Skin epidermis (tissue), 12 donors: Measurements from ENCODE around the gene ZBTB4.
A peak's percentile ranks its signal among the peaks of the same experiment; 100 is the strongest.

Experiments used
- H3K27ac ChIP-seq, 21 experiments: fragments of 200-600 bp; sonication (generic) in 11 of 21; one replicate each; pipeline ENCODE4 v1.5.0; 2020; ENCODE audit warnings: mild to moderate bottlenecking in 3 of 21, inconsistent platforms in 2 of 21, moderate library complexity in 2 of 21
- H3K4me3 ChIP-seq, 7 experiments: fragments of 200-600 bp; sonication (generic) in 2 of 7; one replicate each; pipeline ENCODE4 v1.5.0; 2020; ENCODE audit warnings: inconsistent platforms in 2 of 7, mild to moderate bottlenecking in 2 of 7, moderate library complexity in 1 of 7

The ZBTB4 gene

DNA sequence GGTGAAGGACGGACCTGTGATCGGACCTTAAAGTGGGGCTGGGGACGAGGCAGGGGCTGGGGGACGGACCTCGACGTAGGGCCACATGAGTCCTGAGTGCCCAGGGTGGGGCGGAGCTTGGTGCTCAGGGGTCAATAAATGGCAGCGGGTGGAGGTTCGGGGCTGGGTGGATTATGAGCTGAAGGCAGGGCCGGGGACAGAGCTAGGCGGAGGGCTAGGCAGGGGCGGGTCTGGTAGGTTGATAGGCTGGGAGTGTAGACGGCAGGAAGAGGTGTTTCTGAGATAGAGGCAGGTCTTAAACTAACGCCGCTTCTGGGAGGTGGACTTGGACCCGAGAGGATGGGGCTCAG, 33.8 kb downstream of the ZBTB4 start:
- peak overlapping the region in 6 of 7 experiments; percentile 1 to 37 (median 17) for H3K4me3 ChIP-seq
- peak overlapping the region in 3 of 21 experiments; percentile 11 to 43 (median 41) for H3K27ac ChIP-seq

DNA sequence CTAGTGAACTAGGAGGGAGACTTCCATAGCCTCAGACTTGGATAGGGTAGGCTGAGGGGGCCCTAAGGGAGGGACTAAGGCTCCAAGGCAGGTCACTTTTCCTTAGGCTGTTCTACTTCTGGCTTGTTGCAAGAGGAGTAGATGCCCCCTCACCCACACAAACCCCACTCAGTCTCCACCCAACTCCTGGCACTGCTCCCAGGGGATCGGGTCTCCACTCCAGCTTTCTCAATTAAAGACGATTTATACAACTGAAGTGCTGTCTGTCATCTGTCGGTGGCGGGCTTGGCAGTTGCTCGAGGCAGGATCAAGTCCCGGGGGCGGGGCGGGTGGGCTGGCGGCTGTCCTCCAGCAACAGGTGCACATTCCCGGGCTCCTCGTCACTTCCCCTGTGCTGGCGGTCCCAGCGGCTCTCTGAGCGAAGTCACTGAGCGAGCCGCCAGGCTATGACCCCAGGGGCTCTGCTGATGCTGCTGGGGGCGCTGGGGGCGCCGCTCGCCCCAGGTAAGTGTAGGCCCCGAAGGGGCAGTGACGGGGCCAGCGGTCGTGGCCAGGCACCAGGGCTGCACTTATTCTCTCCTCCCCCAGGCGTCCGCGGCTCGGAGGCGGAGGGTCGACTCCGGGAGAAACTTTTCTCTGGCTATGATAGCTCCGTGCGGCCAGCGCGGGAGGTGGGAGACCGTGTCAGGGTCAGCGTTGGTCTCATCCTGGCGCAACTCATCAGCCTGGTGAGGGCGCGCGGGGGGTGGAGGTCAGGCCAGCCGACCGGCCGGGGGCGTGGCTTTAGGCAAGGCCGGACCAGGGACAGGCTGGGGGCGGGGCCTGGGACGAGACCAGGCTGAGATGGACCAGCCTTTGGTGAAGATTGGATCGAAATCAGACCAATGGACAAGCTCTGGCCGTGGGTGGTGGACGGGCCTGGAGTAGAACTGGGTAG, 34.5 kb downstream of the ZBTB4 start, which contains the start of gene CHRNB1:
Gene CHRNB1, plus strand, starts transcription at position 380 of the 937 bp plus-strand sequence. Its CDS starts 67 bp downstream, at position 447.
- Histone ChIP-seq H3K4me3 (peak within 1 kb of the TSS in 6 of 7 experiments; percentile 1 to 37 (median 17)), H3K27ac (peak within 1 kb of the TSS in 12 of 21 experiments; percentile 0 to 60 (median 40))

DNA sequence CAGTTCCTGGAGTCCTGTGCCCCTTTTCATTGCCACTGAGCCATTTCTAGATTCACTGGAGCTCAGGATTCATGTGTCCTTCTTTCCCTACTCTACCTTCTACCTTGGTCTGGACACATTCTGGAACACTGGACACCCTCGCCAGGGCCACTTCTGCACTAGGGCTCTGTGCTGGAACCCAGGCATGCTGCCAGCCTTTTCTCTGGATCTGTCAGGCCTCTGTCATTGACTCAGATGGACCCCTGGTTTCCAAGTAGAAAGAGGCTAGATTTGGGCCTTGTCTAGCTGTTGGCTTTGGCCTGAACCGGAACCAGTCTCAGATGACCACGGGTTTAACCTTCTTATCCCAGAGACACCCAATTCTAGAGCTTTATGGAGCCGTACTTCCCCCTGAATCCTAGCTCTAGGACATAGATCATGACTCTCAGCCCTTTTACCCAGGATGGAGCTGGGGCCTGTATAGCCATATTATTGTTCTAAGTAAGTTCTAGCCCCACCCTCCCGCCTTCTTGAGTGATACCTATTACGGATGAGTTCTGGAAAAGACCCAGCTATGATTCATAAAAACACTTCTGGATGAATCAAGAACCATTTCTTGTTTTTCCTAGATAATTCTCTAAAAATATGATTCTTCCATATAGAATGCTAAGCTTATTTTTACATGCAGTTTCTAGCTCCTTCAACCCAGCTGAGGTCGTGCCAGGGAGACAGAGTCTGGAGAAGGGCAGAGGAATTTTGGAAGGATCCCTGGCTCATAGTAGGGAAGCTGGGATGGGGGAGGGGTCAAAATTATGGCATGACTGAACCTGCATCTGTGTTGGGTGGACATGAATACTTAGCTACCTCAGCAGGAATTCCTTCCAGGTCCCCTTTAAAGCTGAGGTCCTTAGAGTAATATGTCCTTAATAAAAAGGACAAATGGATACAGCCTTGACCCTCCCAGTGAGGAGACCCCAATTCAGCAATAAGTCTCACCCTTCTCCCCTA, 35.6 kb downstream of the ZBTB4 start:
- no peak overlapping the region for H3K4me3 ChIP-seq
- peak overlapping the region in 9 of 21 experiments; percentile 1 to 59 (median 39) for H3K27ac ChIP-seq

DNA sequence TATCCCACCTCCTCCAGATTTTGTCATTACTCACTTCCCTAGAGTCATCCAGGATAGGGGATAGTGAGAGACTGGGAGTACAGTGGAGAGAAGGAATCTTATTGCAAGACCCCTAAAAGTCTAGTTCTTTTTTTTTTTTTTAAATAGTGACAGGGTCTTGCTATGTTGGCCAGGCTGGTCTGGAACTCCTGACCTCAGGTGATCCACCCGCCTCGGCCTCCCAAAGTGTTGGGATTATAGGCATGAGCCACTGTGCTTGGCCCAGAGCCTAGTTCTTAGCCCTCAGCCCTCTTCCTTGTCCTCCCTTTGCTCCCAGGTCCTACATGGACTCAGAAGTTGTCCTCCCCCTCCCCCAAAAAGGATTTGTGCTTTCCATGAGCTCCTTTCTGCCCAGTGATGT, 37.3 kb downstream of the ZBTB4 start:
- Histone ChIP-seq H3K4me3 (no peak overlapping the region), H3K27ac (no peak overlapping the region)

DNA sequence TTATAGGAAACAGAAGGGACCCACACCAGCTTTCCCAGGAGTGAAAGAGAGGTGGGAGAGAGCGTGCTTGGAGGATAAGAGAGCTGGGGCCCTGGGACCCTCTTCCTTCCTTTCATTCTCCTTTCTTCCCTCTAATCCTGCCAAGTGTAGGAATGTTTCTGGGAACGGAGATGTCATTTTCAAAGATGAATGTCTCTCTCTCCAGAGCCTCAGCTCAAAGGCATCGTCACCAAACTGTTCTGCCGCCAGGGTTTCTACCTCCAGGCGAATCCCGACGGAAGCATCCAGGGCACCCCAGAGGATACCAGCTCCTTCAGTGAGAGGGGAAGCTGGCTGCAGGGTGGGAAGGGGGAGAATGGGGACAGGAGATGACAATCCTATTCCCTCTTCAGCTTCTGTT, 38.2 kb downstream of the ZBTB4 start:
- H3K4me3 ChIP-seq, result no peak overlapping the region
- H3K27ac ChIP-seq, result peak overlapping the region in 1 of 21 experiments; percentile 38

- Histone ChIP-seq H3K27ac (peak overlapping the region in 7 of 21 experiments; percentile 28 to 85 (median 60)), H3K4me3 (peak overlapping the region in 3 of 7 experiments; percentile 53 to 63 (median 62))
These were observed 38.6 kb downstream of the ZBTB4 start for GRCh38 chr17:7440834-7441195.

DNA sequence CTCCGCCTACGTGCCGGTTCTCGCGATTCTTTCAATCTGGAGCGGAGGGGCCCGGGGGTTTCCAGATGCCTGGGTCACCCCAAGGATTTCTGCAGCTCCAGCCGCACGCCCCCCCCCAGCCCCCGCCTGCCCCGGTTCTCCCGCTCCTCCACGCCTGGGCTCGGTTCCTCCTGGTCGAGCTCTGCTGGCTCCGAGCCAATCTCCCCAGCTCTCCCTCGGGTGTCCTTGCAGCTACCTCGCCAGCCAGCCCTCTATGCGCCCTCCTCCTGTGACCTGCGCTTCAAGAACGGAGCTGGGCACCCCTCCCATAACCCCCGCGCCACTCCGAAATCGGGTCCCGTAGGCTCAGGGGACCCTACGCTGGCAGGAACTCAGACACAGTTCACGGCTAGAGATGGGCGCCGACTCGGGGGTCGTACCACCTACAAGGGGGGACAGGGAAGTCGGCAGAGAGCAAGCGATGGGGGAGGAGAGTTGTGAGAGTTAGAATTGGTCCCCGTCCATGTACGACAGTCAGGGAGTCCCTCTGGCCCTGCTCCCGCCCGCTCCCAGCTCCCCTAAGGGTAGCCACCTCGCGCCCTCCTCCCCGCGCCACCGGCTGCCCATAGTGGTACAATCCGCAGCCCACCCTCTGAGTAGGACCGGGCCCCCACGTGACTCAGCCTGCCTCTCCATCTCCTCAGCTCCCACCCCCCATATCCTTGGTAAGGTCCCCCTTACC, 39.2 kb downstream of the ZBTB4 start:
- H3K27ac ChIP-seq, result peak overlapping the region in 13 of 21 experiments; percentile 8 to 85 (median 60)
- H3K4me3 ChIP-seq, result peak overlapping the region; percentile 38 to 63 (median 53)

DNA sequence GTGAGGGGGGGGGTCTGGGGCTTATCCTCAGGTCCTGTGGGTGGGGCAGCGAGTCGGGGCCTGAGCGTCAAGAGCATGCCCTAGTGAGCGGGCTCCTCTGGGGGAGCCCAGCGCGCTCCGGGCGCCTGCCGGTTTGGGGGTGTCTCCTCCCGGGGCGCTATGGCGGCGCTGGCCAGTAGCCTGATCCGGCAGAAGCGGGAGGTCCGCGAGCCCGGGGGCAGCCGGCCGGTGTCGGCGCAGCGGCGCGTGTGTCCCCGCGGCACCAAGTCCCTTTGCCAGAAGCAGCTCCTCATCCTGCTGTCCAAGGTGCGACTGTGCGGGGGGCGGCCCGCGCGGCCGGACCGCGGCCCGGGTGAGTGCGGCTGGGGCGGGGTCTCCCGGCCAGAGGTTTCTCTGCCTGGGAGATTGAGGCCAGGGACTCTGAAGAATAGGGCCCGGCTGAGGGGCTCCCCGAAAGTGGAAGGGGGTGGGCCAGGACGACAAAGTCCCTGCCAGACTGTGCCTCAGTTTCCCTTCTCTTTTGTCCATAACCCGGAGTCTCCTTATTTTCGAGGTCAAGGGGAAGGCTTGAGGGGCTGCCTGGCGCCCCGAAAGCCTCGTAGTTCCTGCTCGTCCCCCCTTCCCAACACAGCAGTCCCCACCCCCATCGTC, 39.8 kb downstream of the ZBTB4 start, which contains the start of gene FGF11:
Gene FGF11, plus strand, starts transcription at position 51 of the 651 bp plus-strand sequence. Its CDS starts 109 bp downstream, at position 160.
- Histone ChIP-seq H3K4me3 (peak within 1 kb of the TSS; percentile 42 to 63 (median 53)), H3K27ac (peak within 1 kb of the TSS in 19 of 21 experiments; percentile 29 to 93 (median 86))

DNA sequence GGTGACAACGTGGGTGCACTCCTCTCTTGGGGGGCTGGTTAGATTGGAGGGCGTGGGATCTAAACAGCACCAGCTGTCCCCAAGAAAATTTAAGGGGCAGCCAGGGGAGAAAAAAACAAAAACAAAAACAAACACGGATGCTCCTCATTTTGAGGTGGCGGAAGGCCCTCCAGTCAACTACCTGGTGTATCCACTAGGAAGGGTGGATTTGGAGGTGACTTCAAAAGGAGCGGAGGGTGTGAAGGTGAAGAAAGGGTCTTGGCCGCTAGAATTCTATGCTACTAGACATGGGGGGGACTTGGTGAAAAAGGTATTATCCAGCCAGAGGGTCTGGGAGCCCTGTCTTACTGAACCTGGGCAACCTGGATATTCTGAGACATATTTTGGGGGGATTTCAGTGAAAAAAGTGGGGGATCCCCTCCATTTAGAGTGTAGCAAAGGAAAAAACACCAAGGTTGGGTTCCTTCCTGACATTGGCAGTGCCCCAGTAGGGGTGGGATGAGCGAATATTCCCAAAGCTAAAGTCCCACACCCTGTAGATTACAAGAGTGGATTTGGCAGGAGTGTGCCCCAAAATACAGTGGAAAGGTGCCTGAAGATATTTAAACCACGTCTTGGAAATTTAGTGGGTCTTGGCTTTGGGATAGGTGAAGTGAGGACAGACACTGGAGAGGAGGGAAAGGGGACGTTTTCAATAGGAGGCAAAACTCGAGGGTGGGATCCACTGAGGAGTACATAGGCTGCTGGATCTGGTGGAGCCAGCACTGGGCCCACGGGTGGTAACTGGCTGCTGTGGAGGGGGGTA, 40.6 kb downstream of the ZBTB4 start:
- Histone ChIP-seq H3K4me3 (peak overlapping the region; percentile 42 to 63 (median 53)), H3K27ac (peak overlapping the region in 17 of 21 experiments; percentile 8 to 93 (median 85))

DNA sequence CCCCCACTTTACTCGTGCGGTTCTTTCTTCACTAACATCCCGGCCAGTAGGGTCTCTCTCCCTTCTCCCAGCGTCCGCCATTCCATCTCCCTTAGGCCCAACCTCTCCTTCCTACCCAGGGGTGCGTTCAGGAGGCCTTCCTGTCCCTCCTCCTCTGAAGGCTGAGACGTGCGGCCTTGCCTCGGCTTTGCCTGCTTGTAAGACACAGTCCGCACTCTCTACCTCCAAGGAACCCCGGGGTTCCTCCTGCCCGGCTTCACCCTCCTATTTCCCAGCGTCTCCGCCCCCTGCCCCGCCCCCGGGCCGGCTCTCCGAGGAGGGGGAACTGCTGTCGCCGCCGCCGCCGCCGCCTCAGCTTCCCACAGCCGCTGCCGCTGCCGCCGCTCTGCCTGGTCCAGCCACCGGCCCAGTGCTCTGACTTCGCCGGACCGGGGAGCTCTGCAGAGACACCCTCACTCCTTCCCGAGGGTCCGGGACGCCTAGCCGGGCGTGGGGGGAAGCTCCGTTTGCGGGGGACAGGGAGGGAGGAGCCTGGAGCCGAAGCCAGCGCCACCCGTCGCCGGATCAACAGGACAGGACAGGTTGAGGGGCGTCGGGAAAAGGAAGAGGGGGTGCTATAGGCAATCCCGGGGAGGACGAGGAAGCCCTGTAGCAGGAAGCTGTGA, 41.3 kb downstream of the ZBTB4 start:
- H3K27ac ChIP-seq, result peak overlapping the region in 19 of 21 experiments; percentile 29 to 93 (median 86)
- peak overlapping the region; percentile 37 to 63 (median 53) for H3K4me3 ChIP-seq

GRCh38 chr17:7437369-7437863, 42.0 kb downstream of the ZBTB4 start:
- H3K4me3 ChIP-seq, result peak overlapping the region; percentile 37 to 63 (median 53)

GRCh38 chr17:7436556-7437368, 42.7 kb downstream of the ZBTB4 start:
- peak overlapping the region in 20 of 21 experiments; percentile 65 to 93 (median 86) for H3K27ac ChIP-seq

More at GRCh38 chr17:7437369-7437863, 42.0 kb downstream of the ZBTB4 start:
- peak overlapping the region in 18 of 21 experiments; percentile 51 to 93 (median 86) for H3K27ac ChIP-seq

GRCh38 chr17:7435676-7436555, 43.5 kb downstream of the ZBTB4 start:
- Histone ChIP-seq H3K27ac (peak overlapping the region in 20 of 21 experiments; percentile 65 to 93 (median 86)), H3K4me3 (peak overlapping the region; percentile 37 to 63 (median 53))

More at GRCh38 chr17:7436556-7437368, 42.7 kb downstream of the ZBTB4 start:
- H3K4me3 ChIP-seq, result peak overlapping the region; percentile 37 to 63 (median 53)

DNA sequence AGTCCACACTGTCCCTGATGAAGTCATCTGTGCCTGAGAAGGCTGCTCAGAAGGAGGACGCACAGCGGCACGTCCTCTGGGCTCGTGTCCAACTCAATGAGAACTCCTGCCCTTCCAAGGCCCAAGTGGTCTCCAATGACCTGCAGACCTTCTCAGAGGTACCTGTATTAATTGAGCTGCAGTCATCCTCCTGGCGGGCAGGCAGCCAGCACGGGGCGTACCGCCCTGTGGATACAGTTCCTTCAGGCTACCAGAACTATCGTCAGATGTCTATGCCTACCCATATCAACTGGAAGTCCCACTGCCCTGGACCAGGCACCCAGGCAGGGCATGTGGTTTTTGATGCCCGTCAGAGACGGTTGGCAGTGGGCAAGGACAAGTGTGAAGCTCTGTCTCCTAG, 47.1 kb downstream of the ZBTB4 start:
- Histone ChIP-seq H3K27ac (no peak overlapping the region), H3K4me3 (no peak overlapping the region)

DNA sequence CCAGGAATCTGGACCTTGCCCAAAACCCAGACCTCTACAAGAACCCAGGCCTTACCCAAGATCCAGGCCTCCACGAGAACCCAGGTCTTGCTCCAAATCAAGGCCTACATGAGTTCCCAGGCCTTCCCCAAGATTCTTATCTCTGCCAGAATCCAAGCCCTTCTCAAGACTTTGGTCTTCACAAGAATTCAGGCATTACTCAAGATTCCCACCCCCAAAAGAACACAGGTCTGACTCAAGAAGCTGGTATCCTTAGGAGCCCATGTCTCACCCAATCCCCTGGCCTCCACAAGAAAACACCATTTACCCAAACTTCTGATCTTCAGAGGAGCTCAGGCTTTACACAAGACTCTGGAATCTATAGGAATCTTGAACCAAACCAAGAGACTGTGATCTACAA, 48.2 kb downstream of the ZBTB4 start:
- Histone ChIP-seq H3K4me3 (no peak overlapping the region), H3K27ac (no peak overlapping the region)
